H7 (cell line): ENCODE results near the gene RBM23. TPM values are rescaled to one million over a fixed set of nuclear protein-coding genes. Genes with fewer than 3 reads are reported as not detected.
"Not testable (repeated sequence)": the region's sequence is repeated elsewhere in the genome, so short reads cannot be mapped to it uniquely, and the experiment has no call there.

Experiments used
- DNase-seq: peaks from one replicate; pipeline ENCODE4 v3.0.0; 2012
- H3K27me3 ChIP-seq: 2 replicates; pipeline ENCODE4 v1.6.0; 2011; ENCODE audit warnings: mild to moderate bottlenecking, low read length; ENCODE audit not compliant: control insufficient read depth, insufficient read depth
- H3K36me3 ChIP-seq: replicated peaks from 2 replicates; pipeline ENCODE4 v1.5.1; 2011; ENCODE audit warnings: low read length; ENCODE audit not compliant: control insufficient read depth, insufficient read depth
- H3K4me3 ChIP-seq: 2 replicates; pipeline ENCODE4 v1.5.1; 2011; ENCODE audit warnings: low read depth, mild to moderate bottlenecking, control low read depth, low read length, moderate library complexity; ENCODE audit not compliant: insufficient read depth
- total RNA-seq: library from RNA; depleted of rRNA; stranded (reverse); fragments of >200 nt; shearing (Covaris generic); gene quantifications from 2 replicates; pipeline ENCODE4 v1.2.3, GENCODE V29; 2014

Gene RBM23
- total RNA-seq, 1 experiment from 2014 or later = 45.0 TPM

DNA sequence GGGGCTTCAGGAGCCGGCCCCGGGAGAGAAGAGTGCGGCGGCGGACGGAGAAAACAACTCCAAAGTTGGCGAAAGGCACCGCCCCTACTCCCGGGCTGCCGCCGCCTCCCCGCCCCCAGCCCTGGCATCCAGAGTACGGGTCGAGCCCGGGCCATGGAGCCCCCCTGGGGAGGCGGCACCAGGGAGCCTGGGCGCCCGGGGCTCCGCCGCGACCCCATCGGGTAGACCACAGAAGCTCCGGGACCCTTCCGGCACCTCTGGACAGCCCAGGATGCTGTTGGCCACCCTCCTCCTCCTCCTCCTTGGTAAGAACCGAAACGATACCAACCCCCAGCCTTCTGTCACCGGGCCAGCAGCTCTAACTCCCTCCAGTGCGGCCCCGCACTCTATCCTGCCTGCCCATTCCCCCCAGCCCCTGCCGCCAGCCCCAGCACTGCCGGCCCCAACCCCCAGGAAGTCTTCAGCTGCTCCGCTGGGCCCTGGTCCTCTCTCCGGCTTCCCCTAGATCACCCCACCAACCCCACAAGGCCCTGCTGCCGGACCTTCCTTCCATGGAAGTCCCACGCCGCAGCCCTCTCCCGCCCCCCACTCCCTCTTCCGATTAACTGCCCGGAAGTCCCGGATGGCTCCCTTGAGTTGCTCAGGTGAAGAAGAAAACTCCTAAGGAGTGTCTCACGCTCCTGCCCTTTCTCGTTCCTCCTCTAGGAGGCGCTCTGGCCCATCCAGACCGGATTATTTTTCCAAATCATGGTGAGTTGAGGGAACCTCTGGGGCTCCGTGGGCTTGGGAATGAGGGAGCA, 46.7 kb downstream of the RBM23 start:
- no peaks in the 10 kb centered on the region for H3K27me3 ChIP-seq
- H3K36me3 ChIP-seq = peaks cover 2% of the 10 kb centered on the region
- H3K4me3 ChIP-seq = peak overlapping the region; percentile 86
- DNase-seq = peak; percentile 94

DNA sequence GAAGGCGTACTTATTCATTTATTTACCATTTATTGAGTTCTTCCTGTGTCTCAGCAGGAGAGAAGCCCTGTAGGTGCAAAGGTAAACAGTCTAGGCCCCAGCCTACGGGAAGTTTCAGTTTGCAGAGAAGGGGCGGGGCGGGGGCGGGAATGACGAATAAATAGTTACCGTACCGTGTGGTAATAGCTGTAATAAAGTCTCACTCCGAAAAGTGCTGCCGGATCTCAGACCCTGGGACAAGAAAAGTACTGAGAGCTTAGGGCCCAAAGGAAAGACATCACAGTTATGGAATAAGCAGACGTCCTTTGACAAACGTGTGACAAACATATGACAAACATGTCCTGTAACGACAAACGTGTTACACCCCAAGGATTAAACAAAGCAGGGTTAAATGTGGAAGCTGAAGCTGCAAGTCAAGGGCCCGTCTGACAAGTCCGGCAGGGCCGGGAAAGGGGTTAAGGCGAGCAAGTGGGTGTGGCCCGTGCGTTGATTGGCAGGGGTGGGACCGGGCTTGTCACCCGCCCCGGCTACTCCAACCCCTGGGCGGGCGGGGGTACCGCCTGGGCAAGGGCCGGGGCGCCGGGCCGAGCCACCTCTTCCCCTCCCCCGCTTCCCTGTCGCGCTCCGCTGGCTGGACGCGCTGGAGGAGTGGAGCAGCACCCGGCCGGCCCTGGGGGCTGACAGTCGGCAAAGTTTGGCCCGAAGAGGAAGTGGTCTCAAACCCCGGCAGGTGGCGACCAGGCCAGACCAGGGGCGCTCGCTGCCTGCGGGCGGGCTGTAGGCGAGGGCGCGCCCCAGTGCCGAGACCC, 47.5 kb downstream of the RBM23 start, which contains the start of gene LRP10:
TSS of gene LRP10 (plus strand) at position 517 of the 809 bp plus-strand sequence. CDS start 564 bp downstream, outside the sequence.
- no peaks in the 10 kb centered on the region for H3K27me3 ChIP-seq
- peak; percentile 98 for DNase-seq
- H3K4me3 ChIP-seq = peak within 1 kb of the TSS; percentile 86
- H3K36me3 ChIP-seq = peaks cover 2% of the 10 kb centered on the region

DNA sequence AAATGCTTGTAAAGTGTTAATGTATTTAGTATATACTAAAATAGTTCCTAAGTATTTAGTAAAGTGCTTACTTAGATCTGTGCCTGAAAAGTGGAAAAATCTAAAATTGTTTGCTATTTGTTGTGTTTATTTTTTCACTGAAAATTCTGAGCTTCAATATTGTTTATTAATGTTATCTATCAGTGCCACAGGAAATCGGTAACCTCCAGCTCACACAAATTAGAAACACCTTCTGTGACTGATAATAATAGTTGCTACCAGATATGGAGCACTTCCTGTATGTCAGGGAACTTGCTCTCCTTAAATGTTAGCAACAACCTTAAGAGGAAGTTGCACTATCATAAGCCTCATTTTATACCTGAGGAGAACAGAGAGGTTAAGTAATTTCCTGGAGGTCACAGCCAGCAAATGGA, 48.1 kb downstream of the RBM23 start:
- H3K36me3 ChIP-seq = peaks cover 2% of the 10 kb centered on the region
- no peaks in the 10 kb centered on the region for H3K27me3 ChIP-seq
- DNase-seq = no peak
- H3K4me3 ChIP-seq = peak overlapping the region; percentile 86

DNA sequence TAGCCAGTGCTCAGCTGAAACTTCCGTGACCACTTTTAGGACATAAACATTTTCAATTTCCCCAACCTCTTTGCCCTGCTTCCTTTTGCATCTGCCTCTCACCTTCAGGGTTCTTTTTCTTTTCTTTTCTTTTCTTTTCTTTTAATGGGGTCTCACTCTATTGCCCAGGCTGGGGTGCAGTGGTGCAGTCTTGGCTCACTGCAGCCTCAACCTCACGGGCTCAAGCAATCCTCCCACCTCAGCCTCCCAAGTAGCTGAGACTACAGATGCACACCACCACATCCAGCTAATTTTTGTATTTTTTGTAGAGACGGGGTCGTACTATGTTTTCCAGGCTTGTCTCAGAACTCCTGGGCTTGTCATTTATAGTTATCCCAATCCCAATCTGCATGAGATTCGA, 52.1 kb downstream of the RBM23 start:
- no peak for DNase-seq
- Histone ChIP-seq H3K4me3 (no peak overlapping the region), H3K27me3 (no peaks in the 10 kb centered on the region), H3K36me3 (no peaks in the 10 kb centered on the region)

DNA sequence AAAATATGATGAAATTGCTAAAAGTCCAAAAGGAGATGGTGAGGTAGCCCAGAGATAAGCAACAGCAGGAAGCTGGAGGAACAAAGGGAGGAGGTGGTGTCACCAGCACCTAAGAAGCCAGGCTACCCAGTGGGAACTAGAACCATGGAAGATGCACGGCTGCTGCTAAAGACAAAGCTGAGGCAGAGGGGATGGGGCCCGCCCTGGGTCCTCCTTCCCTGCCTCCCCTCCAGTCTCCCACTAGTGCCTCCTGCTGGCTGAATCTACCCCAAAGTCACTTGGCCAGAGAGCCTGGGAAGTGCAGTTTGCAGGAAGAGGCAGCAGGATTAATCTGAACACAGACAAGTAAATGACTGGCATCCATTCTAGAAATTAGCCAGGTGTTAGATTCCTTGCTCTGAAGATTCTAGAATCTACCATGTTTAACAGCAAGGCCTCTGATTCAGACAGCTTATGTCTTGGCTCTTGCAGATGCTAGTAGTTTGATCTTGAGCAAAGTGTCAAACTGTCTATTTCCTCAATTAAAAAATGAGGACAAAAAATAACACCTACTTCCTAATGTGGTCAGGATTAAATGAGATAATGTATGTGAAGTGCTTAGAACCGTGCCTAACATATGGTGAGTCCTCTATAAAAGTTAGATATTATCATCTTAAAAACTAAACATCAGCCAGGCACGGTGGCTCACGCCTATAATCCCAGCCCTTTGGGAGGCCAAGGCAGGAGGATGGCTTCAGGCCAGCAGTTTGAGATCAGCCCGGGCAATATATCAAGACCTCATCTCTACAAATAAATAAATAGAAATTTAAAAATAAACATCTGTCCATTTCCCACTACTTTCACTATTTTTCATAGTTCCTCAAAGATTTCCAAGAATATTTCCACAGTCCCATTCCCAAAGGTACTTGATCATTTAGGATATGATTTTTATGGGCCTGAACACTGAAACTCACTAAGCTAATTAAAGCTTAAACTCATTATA, 53.2 kb downstream of the RBM23 start:
- no peak overlapping the region for H3K4me3 ChIP-seq
- no peaks in the 10 kb centered on the region for H3K36me3 ChIP-seq
- no peaks in the 10 kb centered on the region for H3K27me3 ChIP-seq
- peak; percentile 89 for DNase-seq

DNA sequence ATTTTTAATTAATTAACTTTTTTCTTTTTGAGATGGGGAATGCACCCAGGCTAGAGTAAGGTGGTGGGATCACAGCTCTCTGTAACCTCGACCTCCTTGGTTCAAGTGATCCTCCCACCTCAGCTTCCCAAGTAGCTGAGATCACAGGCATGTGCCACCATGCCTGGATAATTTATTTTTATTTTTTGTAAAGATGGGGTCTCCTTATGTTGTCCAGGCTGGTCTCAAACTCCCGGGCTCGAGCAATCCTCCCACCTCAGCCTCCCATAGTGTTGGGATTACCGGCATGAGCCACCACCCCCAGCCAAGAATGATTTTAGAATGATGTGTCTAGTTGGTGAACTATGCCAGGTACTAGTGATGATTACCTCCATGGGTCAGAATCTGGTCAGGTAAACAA, 54.0 kb downstream of the RBM23 start:
- H3K36me3 ChIP-seq = no peaks in the 10 kb centered on the region
- DNase-seq = no peak
- no peaks in the 10 kb centered on the region for H3K27me3 ChIP-seq
- H3K4me3 ChIP-seq = no peak overlapping the region

DNA sequence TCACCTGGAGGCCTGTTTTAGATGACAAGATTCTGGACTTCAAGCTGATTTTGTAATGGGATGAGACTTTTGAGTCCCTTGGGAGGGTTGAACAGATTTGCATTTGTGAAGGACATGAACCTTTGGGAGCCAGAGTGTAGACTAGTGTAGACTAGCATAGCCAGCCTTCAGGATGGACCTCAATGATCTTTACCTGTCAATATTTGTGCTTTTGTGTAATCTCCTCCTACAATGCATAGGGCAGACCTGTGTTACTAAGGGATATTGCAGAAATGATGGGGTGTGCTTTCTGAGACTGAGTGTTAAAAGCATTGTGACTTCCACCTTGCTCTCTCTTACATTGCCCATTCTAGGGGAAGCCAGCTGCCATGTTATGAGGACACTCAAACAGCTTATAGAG, 57.3 kb downstream of the RBM23 start:
- no peaks in the 10 kb centered on the region for H3K27me3 ChIP-seq
- no peak overlapping the region for H3K4me3 ChIP-seq
- H3K36me3 ChIP-seq = no peaks in the 10 kb centered on the region
- DNase-seq = peak; percentile 0

DNA sequence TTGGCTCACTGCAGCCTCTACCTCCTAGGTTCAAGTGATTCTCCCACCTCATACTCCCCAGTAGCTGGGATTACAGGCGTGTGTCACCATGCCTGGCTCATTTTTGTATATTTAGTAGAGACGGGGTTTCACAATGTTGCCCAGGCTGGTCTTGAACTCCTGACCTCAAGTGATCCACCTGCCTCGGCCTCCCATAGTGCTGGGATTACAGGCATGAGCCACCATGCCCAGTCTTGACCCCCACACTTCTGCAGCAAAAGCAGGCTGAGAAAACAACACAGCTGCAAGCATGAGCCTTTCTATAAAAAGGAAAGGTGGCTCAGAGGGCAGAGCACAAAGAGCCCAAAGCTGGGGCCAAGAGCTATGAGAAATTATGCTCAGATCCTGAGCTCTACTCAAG, 58.6 kb downstream of the RBM23 start:
- H3K4me3 ChIP-seq, H3K27me3 ChIP-seq, H3K36me3 ChIP-seq, DNase-seq: not testable (repeated sequence)

DNA sequence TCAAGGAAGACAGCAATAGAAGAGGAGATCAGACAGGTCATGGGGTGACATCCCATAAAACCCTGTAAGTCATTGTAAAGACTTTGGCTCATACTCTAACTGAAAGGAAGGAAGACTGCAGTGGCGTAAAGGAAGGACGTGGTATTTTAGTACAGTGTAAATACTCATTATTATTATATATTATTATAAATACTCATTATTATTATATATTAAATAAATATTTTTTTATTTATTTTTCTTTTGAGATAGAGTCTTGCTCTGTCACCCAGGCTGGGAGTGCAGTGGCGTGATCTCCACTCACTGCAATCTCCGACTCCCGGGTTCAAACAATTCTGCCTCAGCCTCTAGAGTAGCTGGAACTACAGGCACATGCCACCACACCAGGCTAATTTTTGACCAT, 62.5 kb downstream of the RBM23 start:
- H3K27me3 ChIP-seq = no peaks in the 10 kb centered on the region
- H3K4me3 ChIP-seq = no peak overlapping the region
- H3K36me3 ChIP-seq = no peaks in the 10 kb centered on the region
- no peak for DNase-seq

DNA sequence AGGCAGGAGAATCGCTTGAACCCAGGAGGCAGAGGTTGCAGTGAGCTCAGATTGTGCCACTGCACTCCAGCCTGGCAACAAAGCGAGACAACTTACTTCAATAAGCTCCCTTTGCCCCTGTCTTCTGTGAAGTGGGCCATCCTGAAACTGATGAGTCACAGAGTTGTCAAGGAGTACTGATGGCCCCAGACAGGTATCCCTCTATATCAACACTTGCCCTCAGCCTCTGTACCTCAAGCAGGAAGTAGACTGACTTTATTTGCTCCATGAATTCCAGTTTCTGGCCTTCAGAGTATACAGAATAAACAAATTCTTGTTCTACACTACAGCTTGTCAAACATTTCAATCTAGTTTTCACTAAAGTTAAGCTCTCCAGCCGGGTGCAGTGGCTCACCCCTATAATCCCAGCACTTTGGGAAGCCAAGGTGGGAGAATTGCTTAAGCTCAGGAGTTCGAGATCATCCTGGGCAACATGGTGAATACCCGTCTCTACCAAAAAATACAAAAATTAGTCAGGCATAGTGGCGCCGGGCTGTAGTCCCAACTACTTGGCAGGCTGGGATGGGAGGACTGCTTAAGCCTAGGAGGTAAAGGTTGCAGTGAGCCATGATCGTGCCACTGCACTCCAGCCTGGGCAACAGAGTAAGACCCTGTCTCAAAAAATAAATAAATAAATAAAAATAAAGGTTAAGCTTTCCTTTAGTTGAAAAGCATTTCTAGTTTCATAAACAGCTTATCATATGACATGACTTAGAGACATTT, 63.8 kb downstream of the RBM23 start:
- Histone ChIP-seq H3K27me3 (no peaks in the 10 kb centered on the region), H3K36me3 (no peaks in the 10 kb centered on the region), H3K4me3 (no peak overlapping the region)
- DNase-seq = no peak

DNA sequence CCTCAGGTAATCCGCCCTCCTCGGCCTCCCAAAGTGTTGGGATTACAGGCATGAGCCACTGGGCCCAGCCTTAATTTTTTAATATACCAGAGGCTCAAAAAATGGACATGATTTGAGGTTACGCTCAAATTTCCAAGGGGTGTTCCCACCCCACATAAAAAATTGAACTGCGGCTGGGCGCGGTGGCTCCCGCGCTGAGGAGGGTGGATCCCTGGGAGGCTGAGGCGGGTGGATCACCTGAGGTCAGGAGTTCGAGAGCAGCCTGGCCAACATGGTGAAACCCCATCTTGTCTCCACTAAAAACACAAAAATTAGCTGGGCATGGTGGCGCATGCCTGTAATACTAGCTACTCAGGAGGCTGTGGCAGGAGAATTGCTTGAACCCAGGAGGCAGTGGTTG, 64.7 kb downstream of the RBM23 start:
- not testable (repeated sequence) for H3K36me3 ChIP-seq, DNase-seq, H3K4me3 ChIP-seq, H3K27me3 ChIP-seq

DNA sequence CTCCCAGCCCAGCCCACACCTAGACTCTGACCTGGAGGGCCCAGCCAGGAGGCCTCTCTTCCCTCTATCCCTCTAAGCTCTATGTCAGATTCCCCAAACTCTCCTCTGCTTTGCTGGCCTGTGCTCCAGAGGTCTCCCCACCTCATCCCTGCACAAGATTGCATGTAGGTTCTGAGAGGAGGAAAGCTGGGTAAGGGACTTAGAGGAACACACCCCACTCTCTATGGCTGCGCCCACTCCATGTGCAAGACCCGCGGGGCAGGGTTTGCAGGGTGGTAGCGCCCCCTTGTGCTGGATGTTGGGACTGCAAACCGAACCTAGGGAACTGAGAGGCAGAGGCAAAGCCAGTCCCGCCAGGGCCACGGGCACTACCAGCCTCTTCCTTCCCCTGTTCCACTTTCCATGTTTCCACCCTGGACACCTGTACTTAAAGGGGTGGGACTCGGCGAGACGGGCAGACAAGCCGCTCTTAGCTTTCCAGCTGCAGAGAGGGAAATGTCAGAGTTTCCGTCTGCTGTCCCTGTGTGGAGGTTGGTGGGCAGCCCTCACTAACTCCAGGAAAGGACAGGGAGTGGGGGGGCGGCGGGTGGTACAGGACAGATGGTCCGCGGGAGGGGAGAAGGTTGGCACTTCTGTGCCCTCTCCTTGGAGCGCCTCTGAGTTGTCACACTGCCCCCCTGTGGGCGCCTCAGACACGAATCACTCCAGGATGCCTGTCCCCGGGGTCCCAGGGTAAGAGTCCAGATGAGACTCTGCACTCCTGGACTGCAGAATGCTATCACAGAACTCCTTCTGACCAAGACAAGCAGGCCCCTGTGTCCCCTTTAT, 65.8 kb downstream of the RBM23 start:
- no peaks in the 10 kb centered on the region for H3K36me3 ChIP-seq
- peak overlapping the region; percentile 44 for H3K4me3 ChIP-seq
- H3K27me3 ChIP-seq = no peaks in the 10 kb centered on the region
- DNase-seq = peak; percentile 91

DNA sequence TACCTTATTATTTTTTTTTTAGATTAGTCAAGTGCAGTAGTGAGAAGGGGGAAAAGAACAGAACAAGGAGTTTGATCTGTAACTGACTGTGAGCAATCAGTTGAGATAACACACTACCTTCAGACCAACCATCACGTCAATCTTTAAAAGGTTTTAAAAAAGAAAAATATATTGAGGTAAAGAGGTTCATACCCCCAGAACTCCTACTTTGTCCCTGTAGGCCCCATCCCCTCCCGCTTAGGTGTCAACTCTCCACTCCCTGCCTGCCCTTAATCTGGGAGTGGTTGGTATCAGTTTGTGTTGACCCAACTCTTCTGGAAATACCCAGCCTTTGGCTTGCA, 66.4 kb downstream of the RBM23 start:
- Histone ChIP-seq H3K4me3 (no peak overlapping the region), H3K36me3 (no peaks in the 10 kb centered on the region), H3K27me3 (no peaks in the 10 kb centered on the region)
- DNase-seq = no peak
